CD4-positive, alpha-beta T cell treated with Interferon gamma for 1 hour (primary cell): Measurements from ENCODE around the gene CDS1.
"Not testable (repeated sequence)": the region's sequence is repeated elsewhere in the genome, so short reads cannot be mapped to it uniquely, and the experiment has no call there.

ENCODE experiments used
- DNase-seq: peaks from one replicate; pipeline ENCODE4 v3.0.0-alpha.2; 2020

The CDS1 gene

GRCh38 chr4:84582988-84583875, at the start of gene CDS1:
Gene CDS1, plus strand, starts transcription at chr4:84583127. Its CDS starts 275 bp downstream, at chr4:84583402.
- peak; percentile 1 for DNase-seq

GRCh38 chr4:84535901-84536300, 47.0 kb upstream of the CDS1 start:
- no peak for DNase-seq

- no peak for DNase-seq
These were observed 37.8 kb upstream of the CDS1 start for GRCh38 chr4:84545093-84545492.

DNA sequence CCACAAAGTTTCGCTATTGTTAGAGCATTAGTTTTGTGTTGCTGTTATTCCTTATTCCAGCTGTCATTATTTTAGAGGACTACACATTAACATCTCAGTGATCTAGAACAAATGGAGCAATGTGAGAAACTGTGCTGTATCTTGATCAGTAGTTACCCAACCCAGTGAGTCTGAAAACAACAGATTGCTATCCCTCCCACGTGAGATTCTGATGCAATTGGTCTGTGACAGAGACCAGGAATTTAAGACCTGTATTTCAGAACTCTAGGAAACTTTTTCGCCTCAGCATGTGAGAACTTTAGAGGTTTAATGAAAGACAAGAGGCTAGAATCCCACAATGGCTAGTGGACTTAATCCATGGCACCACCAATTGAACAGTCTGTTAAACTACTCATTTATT, 35.7 kb upstream of the CDS1 start:
- no peak for DNase-seq

- DNase-seq: not testable (repeated sequence)
These were observed 33.7 kb upstream of the CDS1 start for GRCh38 chr4:84549191-84549590.

GRCh38 chr4:84562156-84562555, 20.8 kb upstream of the CDS1 start:
- DNase-seq: no peak

DNA sequence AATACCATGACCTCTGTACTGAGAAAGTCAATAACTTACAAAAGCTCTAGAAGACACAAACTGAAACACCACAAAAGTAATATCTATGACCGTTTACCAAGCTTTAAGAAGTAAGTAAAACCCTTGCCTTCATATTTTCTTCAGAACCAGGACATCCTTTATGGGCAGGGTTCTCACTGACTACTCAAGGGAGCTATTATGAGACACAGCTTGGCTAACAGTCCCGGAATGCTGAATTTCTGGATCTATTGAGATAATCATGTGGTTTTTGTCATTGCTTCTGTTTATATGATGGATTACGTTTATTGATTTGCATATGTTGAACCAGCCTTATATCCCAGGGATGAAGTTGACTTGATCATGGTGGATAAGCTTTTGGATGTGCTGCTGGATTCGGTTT, 19.9 kb upstream of the CDS1 start:
- no peak for DNase-seq

DNA sequence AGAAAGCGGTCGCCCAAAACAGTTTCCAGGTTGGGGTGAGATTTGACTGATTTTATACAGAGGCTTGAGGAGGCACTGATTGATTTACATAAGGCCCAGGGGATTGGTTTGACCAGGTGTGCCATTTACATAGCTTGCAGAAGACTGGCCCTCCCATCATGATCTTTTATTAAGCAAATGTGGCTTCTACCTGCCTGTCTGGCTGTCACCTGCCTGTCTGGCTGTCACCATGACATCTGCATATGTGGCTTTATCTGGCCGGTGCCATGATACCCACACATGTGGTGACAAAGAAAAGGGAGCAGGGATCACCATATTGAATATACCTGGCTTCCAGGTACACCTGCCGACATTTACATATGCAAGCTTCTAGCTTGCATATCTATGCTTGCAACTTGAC, 17.0 kb upstream of the CDS1 start:
- DNase-seq: no peak

DNA sequence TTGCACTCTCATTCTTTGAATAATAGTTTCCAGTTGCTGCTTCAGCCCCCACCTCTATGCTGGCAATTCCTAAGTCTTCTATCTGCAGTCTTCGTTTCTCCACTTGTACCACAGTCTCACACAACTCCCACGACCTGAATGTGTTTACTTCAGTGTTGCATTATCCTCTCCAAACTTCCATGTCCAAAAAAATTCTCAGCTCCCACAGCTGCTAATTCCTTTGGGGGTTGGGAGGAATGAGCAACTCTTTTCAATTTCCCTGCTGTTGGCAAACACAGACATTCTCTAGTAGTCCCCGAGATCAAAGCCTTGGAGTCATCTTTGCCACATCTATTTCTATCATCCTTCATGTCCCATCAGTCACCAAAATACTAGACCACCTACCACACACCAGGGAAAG, 14.4 kb upstream of the CDS1 start:
- no peak for DNase-seq

GRCh38 chr4:84569009-84569408, 13.9 kb upstream of the CDS1 start:
- DNase-seq: no peak

GRCh38 chr4:84573385-84574068, 9.4 kb upstream of the CDS1 start:
- peak; percentile 25 for DNase-seq

GRCh38 chr4:84574069-84574720, 8.7 kb upstream of the CDS1 start:
- DNase-seq: no peak

- DNase-seq: no peak
These were observed 4.2 kb upstream of the CDS1 start for GRCh38 chr4:84578540-84579402.

DNA sequence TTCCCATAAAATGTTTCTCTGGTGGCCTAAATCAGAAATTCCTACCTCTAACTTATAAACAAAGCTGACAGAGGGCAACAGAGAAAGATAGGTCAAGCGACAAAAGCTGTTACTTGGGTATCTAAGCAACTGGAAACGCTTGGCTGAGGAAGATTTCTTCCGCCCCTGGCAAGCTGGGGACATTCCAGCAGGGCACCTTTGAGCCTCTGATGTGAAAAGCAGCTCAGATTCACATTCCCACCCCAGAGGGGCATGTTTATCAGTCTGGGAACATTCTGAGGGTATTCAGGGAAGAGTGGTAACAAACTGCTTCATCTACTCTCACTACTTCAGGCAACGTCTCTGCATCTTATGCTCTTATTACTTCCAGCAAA, 3.5 kb upstream of the CDS1 start:
- no peak for DNase-seq

DNA sequence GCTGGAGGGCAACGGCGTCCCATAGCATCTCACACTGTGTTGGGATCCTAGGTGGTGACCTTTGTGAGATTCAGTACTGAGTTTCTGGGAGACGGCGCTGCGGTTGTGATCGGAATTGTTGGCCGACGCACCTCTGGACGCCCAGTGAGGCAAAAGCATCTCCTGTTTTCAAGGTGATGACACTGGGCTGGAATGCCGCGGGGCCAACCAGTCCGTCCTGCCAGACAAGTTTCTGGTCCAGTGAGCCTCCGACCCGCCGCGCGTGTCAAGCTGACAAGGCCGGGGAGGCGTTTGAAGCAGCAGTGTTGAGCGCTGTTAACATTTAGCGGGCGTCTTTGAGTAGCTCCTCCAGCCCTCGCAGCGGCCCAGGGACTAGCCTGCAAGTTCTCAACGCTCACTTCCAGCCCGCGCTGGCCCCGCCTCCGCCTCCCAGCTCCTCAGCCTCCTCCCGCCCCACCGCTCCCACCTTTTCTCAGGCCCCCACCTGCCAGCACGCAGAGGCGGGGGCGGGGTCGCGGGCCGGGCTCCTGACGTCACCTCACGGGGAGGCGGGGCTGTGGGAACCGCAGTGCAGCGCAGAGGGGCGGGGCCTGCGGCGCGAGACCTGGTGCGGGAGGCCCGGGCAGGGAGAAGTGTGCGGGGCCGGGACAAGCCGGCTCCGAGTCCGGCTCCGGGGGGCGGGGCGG, 482 bp upstream of the CDS1 start:
- peak; percentile 84 for DNase-seq

DNA sequence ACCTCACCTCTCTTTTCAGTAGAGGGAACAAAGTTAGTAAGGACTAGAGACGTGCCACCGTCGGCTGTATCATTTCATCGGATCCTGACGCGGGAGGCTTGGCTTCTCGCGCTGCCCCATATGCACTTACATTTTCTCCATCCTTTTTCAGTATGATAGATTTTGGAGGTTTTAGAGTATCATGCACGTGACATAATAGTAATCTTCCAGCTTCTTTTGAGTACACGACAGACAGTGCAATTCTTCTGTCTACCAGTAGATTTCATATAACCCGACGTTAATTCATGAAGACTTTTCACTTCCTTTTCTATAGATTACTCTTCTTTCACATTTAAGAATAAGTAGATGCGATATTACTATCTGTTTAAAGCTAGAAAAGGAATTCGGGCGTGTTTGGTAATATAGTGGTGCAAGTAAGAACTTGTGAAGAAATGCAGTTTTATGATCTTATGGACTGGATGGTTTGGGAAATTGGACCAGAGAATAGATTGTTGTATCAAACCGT, 1.0 kb downstream of the CDS1 start:
- no peak for DNase-seq

DNA sequence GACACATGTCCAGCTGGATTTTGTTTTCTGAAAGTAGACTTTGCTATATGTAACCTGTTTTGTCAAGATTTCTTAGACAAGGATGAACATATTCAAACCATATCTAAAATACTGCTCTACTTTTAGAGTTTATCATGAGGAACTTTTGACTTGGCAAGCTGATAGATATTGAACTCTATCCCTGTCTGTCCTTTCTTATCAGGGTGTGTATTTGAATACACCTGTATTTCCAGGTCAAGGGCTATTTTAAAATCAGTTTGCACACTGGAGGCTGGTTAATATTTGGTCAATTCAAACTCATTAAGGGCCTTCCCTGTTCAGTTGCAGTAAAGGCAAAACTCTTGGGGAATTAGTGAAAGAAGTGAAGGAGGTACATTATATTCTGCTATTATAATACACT, 2.3 kb downstream of the CDS1 start:
- DNase-seq: no peak

GRCh38 chr4:84594724-84595123, 11.8 kb downstream of the CDS1 start:
- DNase-seq: no peak

GRCh38 chr4:84596826-84597225, 13.9 kb downstream of the CDS1 start:
- DNase-seq: no peak

DNA sequence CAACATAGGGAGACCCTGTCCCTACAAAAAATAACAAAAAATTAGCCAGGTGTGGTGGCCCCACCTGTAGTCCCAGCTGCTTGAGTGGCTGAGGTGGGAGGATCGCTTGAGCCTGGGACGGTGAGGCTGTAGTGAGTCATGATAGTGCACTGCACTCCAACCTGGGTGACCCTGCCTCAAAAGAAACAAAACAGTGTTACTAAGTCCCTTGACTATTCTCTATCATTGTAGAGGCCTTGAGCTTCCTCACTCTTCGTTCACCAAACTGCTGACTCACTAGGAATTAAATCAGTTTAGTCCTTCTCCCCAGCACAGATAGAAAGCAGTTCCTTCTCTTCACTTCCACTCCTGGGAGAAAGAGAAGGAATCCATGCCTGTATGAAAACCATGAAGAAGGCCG, 14.5 kb downstream of the CDS1 start:
- DNase-seq: no peak

DNA sequence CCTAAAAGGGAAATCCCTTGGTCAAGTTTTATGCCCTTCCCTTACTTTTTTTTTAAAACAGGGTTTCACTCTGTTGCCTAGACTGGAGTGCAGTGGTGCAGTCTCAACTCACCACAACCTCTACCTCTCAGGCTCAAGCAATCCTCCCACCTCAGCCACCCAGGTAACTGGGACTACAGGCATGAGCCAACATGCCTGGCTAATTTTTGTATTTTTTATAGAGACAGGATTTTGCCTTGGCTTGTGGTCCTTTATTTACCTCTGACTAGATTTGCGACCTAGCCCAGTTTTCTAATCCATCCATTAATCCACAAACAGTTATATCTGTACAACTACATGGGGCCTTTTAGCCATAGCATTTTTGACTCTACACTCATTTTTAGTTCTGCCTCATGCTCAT, 23.7 kb downstream of the CDS1 start:
- DNase-seq: no peak

DNA sequence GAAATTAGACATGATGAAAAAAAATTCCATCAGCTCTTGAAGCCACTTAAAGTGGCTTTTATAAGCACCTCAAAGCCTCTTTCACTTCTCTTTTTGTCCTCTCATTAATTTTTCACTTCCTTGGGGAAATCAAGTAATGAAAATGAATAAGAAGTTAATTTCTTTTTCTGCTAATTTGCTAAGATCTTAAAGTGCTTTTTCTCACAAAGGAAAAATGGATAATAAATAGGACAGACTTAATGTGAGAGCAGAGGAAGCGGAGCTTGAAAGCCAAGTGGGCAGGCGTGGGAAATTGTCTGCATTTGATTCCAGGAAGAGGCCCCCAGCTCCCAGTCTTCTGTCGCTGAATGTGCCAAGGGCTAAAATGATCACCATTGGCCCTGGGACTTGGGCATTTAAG, 28.6 kb downstream of the CDS1 start:
- DNase-seq: no peak
